Trophoblast cell (in vitro differentiated cells and primary cell): Measurements from ENCODE around the gene ASTN1.
A peak's percentile ranks its signal among the peaks of the same experiment; 100 is the strongest.

Source experiments
- DNase-seq, 2 donors: peaks; one replicate each; pipeline ENCODE4 v3.0.0-alpha.2; 2016
- H2AFZ ChIP-seq: 2 replicates; pipeline ENCODE4 v1.6.1; 2013; ENCODE audit warnings: low read length, moderate library complexity, mild to moderate bottlenecking; ENCODE audit not compliant: insufficient read depth, poor library complexity
- H2AK5ac ChIP-seq: 2 replicates; pipeline ENCODE4 v1.6.1; 2013; ENCODE audit warnings: mild to moderate bottlenecking, low read length
- H2BK120ac ChIP-seq: 2 replicates; pipeline ENCODE4 v1.6.1; 2013; ENCODE audit warnings: low read length, mild to moderate bottlenecking, moderate library complexity; ENCODE audit not compliant: insufficient read depth, poor library complexity
- H2BK12ac ChIP-seq: 2 replicates; pipeline ENCODE4 v1.6.1; 2013; ENCODE audit warnings: mild to moderate bottlenecking, low read length, moderate library complexity
- H2BK5ac ChIP-seq: 2 replicates; pipeline ENCODE4 v1.6.1; 2013; ENCODE audit warnings: low read length, low read depth, moderate library complexity, mild to moderate bottlenecking; ENCODE audit not compliant: poor library complexity
- H3K14ac ChIP-seq: 2 replicates; pipeline ENCODE4 v1.6.1; 2013; ENCODE audit warnings: mild to moderate bottlenecking, low read length
- H3K18ac ChIP-seq: 2 replicates; pipeline ENCODE4 v1.6.1; 2013; ENCODE audit warnings: mild to moderate bottlenecking, low read length
- H3K23ac ChIP-seq: 2 replicates; pipeline ENCODE4 v1.6.1; 2013; ENCODE audit warnings: low read length
- H3K27ac ChIP-seq: 2 replicates; pipeline ENCODE4 v1.5.1; 2013; ENCODE audit warnings: low read depth, mild to moderate bottlenecking, inconsistent platforms, low read length, moderate library complexity
- H3K27me3 ChIP-seq: 2 replicates; pipeline ENCODE4 v1.6.1; 2013; ENCODE audit warnings: inconsistent platforms, mild to moderate bottlenecking, low read length, moderate library complexity; ENCODE audit not compliant: insufficient read depth
- H3K36me3 ChIP-seq, 2 experiments: 1 replicate in 1 of 2; 2 replicates in 1 of 2; pipeline ENCODE4 v1.6.1; 2013; ENCODE audit warnings: low read length in 2 of 2, mild to moderate bottlenecking in 2 of 2, moderate library complexity in 1 of 2; ENCODE audit not compliant: insufficient read depth in 2 of 2, control insufficient read depth in 1 of 2
- H3K4ac ChIP-seq: 2 replicates; pipeline ENCODE4 v1.6.1; 2013; ENCODE audit warnings: low read depth, mild to moderate bottlenecking, low read length, moderate library complexity
- H3K4me1 ChIP-seq, 2 experiments: 1 replicate in 1 of 2; 2 replicates in 1 of 2; pipeline ENCODE4 v1.6.1; 2013; ENCODE audit warnings: low read length in 2 of 2, mild to moderate bottlenecking in 2 of 2, moderate library complexity in 1 of 2; ENCODE audit not compliant: insufficient read depth in 2 of 2, control insufficient read depth in 1 of 2
- H3K4me2 ChIP-seq: 2 replicates; pipeline ENCODE4 v1.6.1; 2013; ENCODE audit warnings: inconsistent platforms, mild to moderate bottlenecking, low read length, moderate library complexity
- H3K4me3 ChIP-seq: 2 replicates; pipeline ENCODE4 v1.5.1; 2013; ENCODE audit warnings: mild to moderate bottlenecking, low read depth, low read length, inconsistent platforms
- H3K79me1 ChIP-seq: one replicate; pipeline ENCODE4 v1.6.1; 2013; ENCODE audit warnings: low read length
- H3K79me2 ChIP-seq: 2 replicates; pipeline ENCODE4 v1.6.1; 2013; ENCODE audit warnings: low read length, mild to moderate bottlenecking; ENCODE audit not compliant: control insufficient read depth, insufficient read depth, poor library complexity
- H3K9ac ChIP-seq: 2 replicates; pipeline ENCODE4 v1.6.1; 2013; ENCODE audit warnings: mild to moderate bottlenecking, low read length
- H3K9me3 ChIP-seq: 2 replicates; pipeline ENCODE4 v1.6.1; 2013; ENCODE audit warnings: low read depth, mild to moderate bottlenecking, control low read depth, inconsistent platforms, low read length; ENCODE audit not compliant: insufficient read depth
- H4K12ac ChIP-seq: 2 replicates; pipeline ENCODE4 v1.6.1; 2013; ENCODE audit warnings: low read depth, mild to moderate bottlenecking, low read length, moderate library complexity
- H4K8ac ChIP-seq: 2 replicates; pipeline ENCODE4 v1.6.1; 2013; ENCODE audit warnings: low read depth, mild to moderate bottlenecking, low read length, moderate library complexity
- H4K91ac ChIP-seq: one replicate; pipeline ENCODE4 v1.6.1; 2013; ENCODE audit warnings: low read depth, mild to moderate bottlenecking, low read length, moderate library complexity
- WGBS: extraction: QIAGEN DNeasy Blood & Tissue Kit; methylation state at CpG from one replicate; pipeline ENCODE4 v1.1.7; 2013; ENCODE audit warnings: missing lambda C conversion rate; ENCODE audit not compliant: insufficient read length, insufficient coverage; ENCODE audit errors: extremely low coverage; 5-methylcytosine and 5-hydroxymethylcytosine counted together

Gene ASTN1

GRCh38 chr1:176837708-176838107, 326.8 kb downstream of the ASTN1 start:
- Histone ChIP-seq H3K14ac (no peak overlapping the region), H2BK12ac (no peak overlapping the region), H2AFZ (no peak overlapping the region), H4K91ac (no peak overlapping the region), H3K79me1 (no peaks in the 10 kb centered on the region), H4K8ac (no peak overlapping the region), H3K23ac (no peak overlapping the region), H3K36me3 (no peaks in the 10 kb centered on the region), H3K18ac (no peak overlapping the region), H2BK120ac (no peak overlapping the region), H3K4me1 (no peaks in the 10 kb centered on the region), H3K79me2 (no peaks in the 10 kb centered on the region), H4K12ac (no peak overlapping the region), H3K27ac (no peak overlapping the region), H3K4me2 (no peak overlapping the region), H3K9me3 (no peaks in the 10 kb centered on the region), H3K9ac (no peak overlapping the region), H3K4ac (no peak overlapping the region), H3K27me3 (no peaks in the 10 kb centered on the region), H2BK5ac (no peak overlapping the region), H3K4me3 (no peak overlapping the region), H2AK5ac (no peak overlapping the region)
- no peak for DNase-seq
- no CpG with 5 or more reads among the region's 2 CpGs for WGBS

- Histone ChIP-seq H3K23ac (no peak overlapping the region), H3K27me3 (no peaks in the 10 kb centered on the region), H2BK120ac (no peak overlapping the region), H4K12ac (no peak overlapping the region), H3K14ac (no peak overlapping the region), H3K4me2 (no peak overlapping the region), H3K4me1 (no peaks in the 10 kb centered on the region), H3K9ac (no peak overlapping the region), H4K91ac (no peak overlapping the region), H4K8ac (no peak overlapping the region), H2AFZ (no peak overlapping the region), H2BK12ac (no peak overlapping the region), H2AK5ac (no peak overlapping the region), H3K79me1 (no peaks in the 10 kb centered on the region), H2BK5ac (no peak overlapping the region), H3K4ac (no peak overlapping the region), H3K79me2 (no peaks in the 10 kb centered on the region), H3K18ac (no peak overlapping the region), H3K36me3 (no peaks in the 10 kb centered on the region), H3K4me3 (no peak overlapping the region), H3K27ac (no peak overlapping the region), H3K9me3 (no peaks in the 10 kb centered on the region)
- WGBS: no CpG with 5 or more reads among the region's 2 CpGs
- DNase-seq: no peak
Measured at GRCh38 chr1:176831150-176831549, 333.4 kb downstream of the ASTN1 start.

- no peak overlapping the region for H3K23ac ChIP-seq
- H3K79me1 ChIP-seq: no peaks in the 10 kb centered on the region
- H3K36me3 ChIP-seq: no peaks in the 10 kb centered on the region
- H2BK5ac ChIP-seq: no peak overlapping the region
- peak; percentile 40 to 57 for DNase-seq
- no peak overlapping the region for H2AK5ac ChIP-seq
- no peak overlapping the region for H3K4me2 ChIP-seq
- H3K18ac ChIP-seq: no peak overlapping the region
- no CpG with 5 or more reads among the region's 8 CpGs for WGBS
- H3K4me3 ChIP-seq: no peak overlapping the region
- no peak overlapping the region for H3K4ac ChIP-seq
- H2AFZ ChIP-seq: no peak overlapping the region
- no peaks in the 10 kb centered on the region for H3K79me2 ChIP-seq
- H2BK120ac ChIP-seq: no peak overlapping the region
- H3K9ac ChIP-seq: no peak overlapping the region
- no peak overlapping the region for H3K27ac ChIP-seq
- no peaks in the 10 kb centered on the region for H3K9me3 ChIP-seq
- no peaks in the 10 kb centered on the region for H3K27me3 ChIP-seq
- H3K4me1 ChIP-seq: no peaks in the 10 kb centered on the region
- no peak overlapping the region for H4K12ac ChIP-seq
- no peak overlapping the region for H3K14ac ChIP-seq
- H2BK12ac ChIP-seq: no peak overlapping the region
- no peak overlapping the region for H4K91ac ChIP-seq
- no peak overlapping the region for H4K8ac ChIP-seq
Measured at GRCh38 chr1:176829261-176829660, 335.3 kb downstream of the ASTN1 start.

GRCh38 chr1:176826265-176826664, 338.2 kb downstream of the ASTN1 start:
- Histone ChIP-seq H4K8ac (no peak overlapping the region), H3K14ac (no peak overlapping the region), H3K23ac (no peak overlapping the region), H3K4me1 (no peaks in the 10 kb centered on the region), H3K4me3 (no peak overlapping the region), H3K9me3 (no peaks in the 10 kb centered on the region), H3K27ac (no peak overlapping the region), H3K4me2 (no peak overlapping the region), H2AFZ (no peak overlapping the region), H3K4ac (no peak overlapping the region), H3K27me3 (no peaks in the 10 kb centered on the region), H2AK5ac (no peak overlapping the region), H3K36me3 (no peaks in the 10 kb centered on the region), H4K91ac (no peak overlapping the region), H3K9ac (no peak overlapping the region), H3K79me1 (no peaks in the 10 kb centered on the region), H2BK120ac (no peak overlapping the region), H2BK5ac (no peak overlapping the region), H3K18ac (no peak overlapping the region), H2BK12ac (no peak overlapping the region), H4K12ac (no peak overlapping the region), H3K79me2 (no peaks in the 10 kb centered on the region)
- DNase-seq: no peak
- no CpG with 5 or more reads among the region's 1 CpG for WGBS
